GM21529 (cell line): ENCODE results near the gene SART3.

Source experiments
- ATAC-seq: cut with Tn5 transposase; IDR thresholded peaks from one replicate; pipeline ENCODE4 v1.9.1; 2021; ENCODE audit not compliant: unreplicated experiment

SART3 gene, protein sequence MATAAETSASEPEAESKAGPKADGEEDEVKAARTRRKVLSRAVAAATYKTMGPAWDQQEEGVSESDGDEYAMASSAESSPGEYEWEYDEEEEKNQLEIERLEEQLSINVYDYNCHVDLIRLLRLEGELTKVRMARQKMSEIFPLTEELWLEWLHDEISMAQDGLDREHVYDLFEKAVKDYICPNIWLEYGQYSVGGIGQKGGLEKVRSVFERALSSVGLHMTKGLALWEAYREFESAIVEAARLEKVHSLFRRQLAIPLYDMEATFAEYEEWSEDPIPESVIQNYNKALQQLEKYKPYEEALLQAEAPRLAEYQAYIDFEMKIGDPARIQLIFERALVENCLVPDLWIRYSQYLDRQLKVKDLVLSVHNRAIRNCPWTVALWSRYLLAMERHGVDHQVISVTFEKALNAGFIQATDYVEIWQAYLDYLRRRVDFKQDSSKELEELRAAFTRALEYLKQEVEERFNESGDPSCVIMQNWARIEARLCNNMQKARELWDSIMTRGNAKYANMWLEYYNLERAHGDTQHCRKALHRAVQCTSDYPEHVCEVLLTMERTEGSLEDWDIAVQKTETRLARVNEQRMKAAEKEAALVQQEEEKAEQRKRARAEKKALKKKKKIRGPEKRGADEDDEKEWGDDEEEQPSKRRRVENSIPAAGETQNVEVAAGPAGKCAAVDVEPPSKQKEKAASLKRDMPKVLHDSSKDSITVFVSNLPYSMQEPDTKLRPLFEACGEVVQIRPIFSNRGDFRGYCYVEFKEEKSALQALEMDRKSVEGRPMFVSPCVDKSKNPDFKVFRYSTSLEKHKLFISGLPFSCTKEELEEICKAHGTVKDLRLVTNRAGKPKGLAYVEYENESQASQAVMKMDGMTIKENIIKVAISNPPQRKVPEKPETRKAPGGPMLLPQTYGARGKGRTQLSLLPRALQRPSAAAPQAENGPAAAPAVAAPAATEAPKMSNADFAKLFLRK

DNA sequence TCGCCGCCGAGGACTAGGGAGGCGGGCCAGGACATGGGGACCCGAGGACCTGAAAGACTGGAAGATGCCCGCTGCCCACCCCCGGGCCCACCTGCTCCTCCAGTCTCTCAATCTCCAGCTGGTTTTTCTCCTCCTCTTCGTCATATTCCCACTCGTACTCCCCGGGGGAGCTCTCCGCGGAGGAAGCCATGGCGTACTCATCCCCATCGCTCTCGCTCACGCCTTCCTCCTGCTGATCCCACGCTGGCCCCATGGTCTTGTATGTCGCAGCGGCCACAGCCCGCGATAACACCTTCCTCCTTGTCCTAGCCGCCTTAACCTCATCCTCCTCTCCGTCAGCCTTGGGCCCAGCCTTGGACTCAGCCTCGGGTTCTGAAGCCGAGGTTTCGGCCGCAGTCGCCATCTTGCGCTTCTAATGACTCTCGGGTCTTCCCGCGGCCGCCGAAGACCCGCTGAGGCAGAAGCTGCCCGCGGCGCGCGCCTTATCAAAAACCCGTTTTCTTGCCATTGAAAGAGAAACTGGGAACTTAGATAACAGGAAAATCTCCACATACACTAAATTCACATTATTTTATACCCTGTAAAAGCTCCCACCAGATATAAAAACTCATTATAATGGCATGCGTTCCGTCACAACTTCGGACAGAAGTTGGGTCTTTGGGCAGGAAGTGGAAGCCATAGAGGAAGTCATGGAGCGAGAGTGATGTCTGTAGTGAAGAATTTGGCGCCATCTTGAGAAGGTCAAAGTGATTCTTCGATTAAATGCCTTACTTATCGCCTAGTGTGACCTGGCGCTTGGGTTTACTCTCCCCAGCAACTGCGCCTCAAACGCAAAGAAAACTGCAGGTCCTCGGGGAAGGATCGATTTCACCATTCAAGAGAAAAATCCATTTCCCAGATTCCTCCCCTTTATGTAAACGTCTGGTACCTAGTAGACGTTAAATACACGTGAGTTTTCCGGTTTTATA, at the start of gene SART3:
TSS of gene SART3 (minus strand) at position 422 of the 968 bp plus-strand sequence. CDS start at position 403, 19 bp downstream.
- ATAC-seq, result peak; percentile 40

DNA sequence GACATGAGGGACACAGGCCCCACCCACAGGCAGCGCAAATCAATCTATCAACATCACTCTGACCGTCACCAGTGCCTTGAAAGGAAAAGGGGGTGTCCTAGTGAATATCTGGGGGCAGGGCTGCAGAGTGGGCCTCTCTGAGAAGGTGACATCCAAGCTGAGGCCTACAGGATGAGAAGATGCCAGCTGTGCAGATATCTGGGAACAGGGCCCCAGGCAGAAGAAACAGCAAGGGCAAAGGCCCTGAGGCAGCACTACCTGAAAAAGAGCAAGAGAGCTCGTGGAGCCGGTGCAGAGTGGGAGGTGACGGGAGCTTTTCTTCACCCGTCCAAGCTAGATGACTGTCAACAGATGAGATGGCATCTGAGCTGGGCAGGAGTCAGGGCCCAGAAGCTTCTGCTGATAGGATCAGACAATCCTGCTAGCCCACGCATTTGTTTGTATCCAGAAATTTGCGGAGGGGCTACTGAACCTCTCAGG, 49.4 kb upstream of the SART3 start:
- ATAC-seq, result no peak

GRCh38 chr12:108609537-108610335, 48.8 kb upstream of the SART3 start:
- no peak for ATAC-seq

DNA sequence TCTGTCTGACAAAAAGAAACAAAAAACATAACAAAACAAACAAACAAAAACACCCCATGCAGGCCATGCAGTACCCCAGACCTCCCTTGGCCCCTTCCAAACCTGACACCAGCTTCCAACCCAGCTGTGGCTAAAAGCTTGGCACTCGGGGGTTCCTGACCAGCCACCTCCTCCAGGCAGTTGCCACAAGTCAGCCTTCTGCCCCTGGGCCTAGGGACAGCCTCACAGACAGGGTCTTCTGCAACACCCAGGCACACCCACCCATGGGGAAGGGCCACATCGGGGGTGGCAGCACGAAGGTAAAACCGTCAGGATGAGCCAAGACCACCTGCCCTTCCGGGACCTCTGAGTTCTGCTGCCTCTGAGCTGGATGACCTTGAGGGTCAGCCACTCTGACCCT, 47.6 kb upstream of the SART3 start:
- ATAC-seq, result no peak

- ATAC-seq, result no peak
Observed at GRCh38 chr12:108607981-108608600, 47.1 kb upstream of the SART3 start.

GRCh38 chr12:108606492-108606891, 45.5 kb upstream of the SART3 start:
- no peak for ATAC-seq

GRCh38 chr12:108605690-108606406, 44.9 kb upstream of the SART3 start:
- ATAC-seq, result no peak

DNA sequence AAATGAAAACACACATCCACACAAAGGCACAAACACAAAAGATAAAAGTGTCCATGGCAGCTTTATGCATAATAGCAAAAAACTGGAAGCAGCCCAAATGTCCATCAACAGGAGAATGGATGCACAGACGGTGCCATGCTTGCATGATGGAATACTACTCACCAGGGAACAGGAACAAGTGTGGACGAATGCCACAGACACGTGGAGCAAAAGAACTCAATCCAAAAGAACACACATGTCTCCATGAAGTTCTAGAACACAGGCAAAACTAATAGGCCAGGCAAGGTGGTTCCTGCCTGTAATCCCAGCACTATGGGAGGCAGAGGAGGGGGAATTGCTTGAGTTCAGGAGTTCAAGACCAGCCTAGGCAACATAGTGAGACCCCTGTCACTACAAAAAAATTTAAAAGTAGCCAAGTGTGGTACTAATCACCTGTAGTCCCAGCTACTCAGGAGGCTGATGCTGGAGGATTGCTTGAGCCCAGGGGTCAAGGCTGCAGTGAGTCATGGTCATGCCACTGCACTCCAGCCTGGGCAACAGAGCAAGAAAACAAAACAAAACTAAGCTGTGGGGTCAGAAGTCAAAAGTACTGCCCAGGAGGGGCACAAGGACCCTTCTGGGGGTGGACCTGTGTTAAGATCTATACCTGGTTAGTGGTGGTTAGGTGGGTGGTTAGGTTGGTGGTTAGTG, 44.2 kb upstream of the SART3 start:
- no peak for ATAC-seq

GRCh38 chr12:108604208-108604941, 43.4 kb upstream of the SART3 start:
- no peak for ATAC-seq

- ATAC-seq, result no peak
Observed at GRCh38 chr12:108603743-108604142, 42.8 kb upstream of the SART3 start.

- no peak for ATAC-seq
Observed at GRCh38 chr12:108602976-108603704, 42.2 kb upstream of the SART3 start.

DNA sequence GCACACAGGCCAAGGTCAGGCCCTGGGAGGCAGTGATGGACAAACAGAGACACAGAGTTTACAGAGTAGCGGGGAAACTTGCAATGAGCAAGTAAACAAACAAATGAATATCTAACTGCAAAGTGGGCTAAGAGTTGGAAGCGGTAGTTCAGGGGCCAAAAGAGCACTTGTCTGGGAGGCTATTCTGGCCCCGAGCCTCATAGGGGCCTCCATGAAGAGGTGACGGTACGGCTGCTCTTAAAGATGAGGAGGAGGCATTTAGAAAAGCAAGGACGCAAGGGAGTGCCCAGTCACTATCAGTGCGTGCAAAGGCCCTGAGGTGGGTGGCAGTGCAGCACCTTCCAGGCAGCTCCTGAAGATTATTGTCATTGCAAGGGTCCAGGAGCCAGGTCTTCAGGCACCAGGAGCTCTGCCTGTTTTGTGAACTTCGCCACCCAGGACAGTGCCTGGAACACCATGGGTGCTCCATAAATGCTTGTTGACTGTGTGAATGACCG, 41.3 kb upstream of the SART3 start:
- ATAC-seq, result no peak

GRCh38 chr12:108600702-108601007, 39.7 kb upstream of the SART3 start:
- no peak for ATAC-seq

GRCh38 chr12:108599948-108600701, 39.2 kb upstream of the SART3 start:
- no peak for ATAC-seq

DNA sequence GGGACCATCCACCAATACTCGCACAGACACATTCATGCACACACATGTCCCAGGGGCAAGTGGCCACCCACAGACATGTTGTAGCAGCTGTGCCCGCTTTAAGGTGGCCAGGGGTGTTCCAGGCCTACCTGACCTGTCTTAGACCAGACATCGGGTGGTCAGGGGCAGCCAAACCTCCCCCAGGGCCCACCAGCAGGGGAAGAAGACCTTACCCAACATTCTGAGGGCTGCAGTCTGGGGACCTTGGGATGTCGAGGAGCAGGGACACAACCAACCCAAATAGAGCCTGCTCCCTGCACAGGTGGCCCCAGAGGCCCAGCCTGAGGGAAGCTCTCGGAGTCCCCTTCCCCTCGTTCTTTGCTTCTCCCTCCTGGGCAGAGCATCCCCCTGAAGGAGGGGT, 38.6 kb upstream of the SART3 start:
- no peak for ATAC-seq
